Measurements from ENCODE around the gene PLA2G10.
"Not testable (repeated sequence)": the region's sequence is repeated elsewhere in the genome, so short reads cannot be mapped to it uniquely, and the experiment has no call there.

Gene PLA2G10

DNA sequence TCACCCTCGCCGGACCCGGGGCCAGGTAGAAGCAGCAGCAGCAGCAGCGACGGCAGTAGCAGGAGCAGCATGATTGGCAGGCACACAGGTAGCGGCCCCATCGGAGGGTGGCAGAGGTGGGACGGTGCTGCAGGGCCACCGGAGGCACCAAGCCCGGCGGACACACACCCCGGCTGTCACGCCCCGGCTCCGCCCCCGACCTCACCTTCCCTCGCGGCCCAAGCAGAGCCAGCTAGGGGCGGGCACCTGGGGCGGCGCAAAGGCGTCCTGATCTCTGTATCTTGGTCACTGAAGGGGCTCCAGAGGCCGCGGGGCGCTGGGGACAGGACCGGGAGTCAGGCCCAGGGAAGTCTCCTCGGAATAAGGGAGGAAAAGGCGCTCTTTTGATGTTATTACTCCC is at the start of gene PLA2G10:
Gene PLA2G10, minus strand, starts transcription at position 180 of the 400 bp plus-strand sequence. Its CDS starts 79 bp downstream, at position 101.
- H3K27ac ChIP-seq, H3K4me3 ChIP-seq: not testable (repeated sequence)

DNA sequence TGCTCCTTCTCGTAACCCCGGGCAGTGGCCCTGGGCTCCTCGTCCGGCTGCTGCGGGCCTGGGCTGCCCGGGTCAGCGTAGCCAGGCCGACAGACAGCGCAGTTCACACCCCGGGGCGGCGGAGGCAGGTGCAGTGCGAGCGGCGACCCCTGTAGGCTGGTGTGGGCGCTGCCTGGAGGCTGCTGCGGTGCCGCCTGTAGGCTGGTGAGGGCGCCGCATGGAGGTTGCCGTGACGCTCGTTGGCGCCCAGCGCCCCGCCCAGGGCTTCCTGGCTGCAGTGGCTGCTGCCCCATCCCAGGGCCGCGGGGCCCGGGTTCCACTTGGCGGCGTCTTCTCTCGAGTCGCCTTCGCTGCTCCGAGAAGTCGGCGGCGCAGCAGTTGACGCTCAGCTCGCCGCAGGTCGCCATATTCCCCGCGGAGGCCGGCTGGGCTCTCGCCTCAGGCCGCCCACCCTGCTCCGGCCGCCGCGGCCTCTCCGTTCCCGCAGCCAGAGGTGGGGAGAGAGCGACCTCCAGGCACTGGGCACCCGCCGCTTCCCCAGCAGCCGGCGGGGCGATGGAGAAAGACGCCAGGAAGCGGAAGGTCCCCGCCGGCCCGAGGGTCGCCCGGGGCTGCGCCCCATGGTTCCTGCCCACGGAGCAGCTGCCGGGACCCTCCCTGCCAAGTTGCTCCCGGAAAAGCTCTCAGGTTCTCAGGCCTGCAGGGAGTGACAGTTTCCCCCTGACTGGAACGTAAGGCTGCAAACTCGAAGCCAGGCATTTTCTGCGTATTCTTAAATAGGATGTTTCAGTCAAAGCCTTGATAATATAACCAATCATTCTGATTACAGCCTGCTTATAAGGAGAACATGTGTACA is 48.4 kb upstream of the PLA2G10 start, which contains the start of gene NPIPA2:
Gene NPIPA2, plus strand, starts transcription at position 261 of the 856 bp plus-strand sequence. CDS start 5,533 bp downstream, outside the sequence.
- not testable (repeated sequence) for H3K4me3 ChIP-seq, H3K27ac ChIP-seq

GRCh38 chr16:14741794-14742193 is 47.7 kb upstream of the PLA2G10 start:
- not testable (repeated sequence) for H3K4me3 ChIP-seq, H3K27ac ChIP-seq

GRCh38 chr16:14740832-14741385 is 46.8 kb upstream of the PLA2G10 start:
- not testable (repeated sequence) for H3K4me3 ChIP-seq, H3K27ac ChIP-seq

DNA sequence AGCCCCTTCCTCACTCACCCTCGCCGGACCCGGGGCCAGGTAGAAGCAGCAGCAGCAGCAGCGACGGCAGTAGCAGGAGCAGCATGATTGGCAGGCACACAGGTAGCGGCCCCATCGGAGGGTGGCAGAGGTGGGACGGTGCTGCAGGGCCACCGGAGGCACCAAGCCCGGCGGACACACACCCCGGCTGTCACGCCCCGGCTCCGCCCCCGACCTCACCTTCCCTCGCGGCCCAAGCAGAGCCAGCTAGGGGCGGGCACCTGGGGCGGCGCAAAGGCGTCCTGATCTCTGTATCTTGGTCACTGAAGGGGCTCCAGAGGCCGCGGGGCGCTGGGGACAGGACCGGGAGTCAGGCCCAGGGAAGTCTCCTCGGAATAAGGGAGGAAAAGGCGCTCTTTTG is 39.1 kb upstream of the PLA2G10 start:
- not testable (repeated sequence) for H3K4me3 ChIP-seq, H3K27ac ChIP-seq

- H3K4me3 ChIP-seq, H3K27ac ChIP-seq: not testable (repeated sequence)
Measured at GRCh38 chr16:14703156-14704011, 9.3 kb upstream of the PLA2G10 start, which contains the start of gene NPIPA3. Gene NPIPA3, plus strand, starts transcription at chr16:14703411. Its CDS starts 5,533 bp downstream, at chr16:14708944.

DNA sequence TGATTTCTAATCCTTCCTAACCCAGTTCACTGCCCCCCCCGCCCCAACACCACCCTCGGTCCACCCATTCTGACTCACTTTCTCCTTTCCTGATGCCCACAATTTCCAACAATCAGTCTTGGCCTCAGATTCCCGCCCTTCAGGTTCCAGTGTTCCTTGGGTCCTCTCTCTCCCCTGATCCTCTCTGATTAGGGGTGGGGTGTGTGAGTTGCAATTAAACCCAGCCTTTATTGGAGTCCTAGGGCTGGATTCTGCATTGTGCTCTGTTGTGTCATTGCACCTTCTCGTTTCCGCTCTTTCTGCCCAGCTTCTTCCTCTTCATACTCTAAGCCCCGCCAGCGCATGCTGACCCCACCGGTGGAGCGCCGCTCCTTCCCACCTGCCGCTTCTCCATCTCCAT is 8.6 kb upstream of the PLA2G10 start:
- H3K27ac ChIP-seq, H3K4me3 ChIP-seq: not testable (repeated sequence)

GRCh38 chr16:14701859-14702258 is 7.8 kb upstream of the PLA2G10 start:
- H3K4me3 ChIP-seq: not testable (repeated sequence)

DNA sequence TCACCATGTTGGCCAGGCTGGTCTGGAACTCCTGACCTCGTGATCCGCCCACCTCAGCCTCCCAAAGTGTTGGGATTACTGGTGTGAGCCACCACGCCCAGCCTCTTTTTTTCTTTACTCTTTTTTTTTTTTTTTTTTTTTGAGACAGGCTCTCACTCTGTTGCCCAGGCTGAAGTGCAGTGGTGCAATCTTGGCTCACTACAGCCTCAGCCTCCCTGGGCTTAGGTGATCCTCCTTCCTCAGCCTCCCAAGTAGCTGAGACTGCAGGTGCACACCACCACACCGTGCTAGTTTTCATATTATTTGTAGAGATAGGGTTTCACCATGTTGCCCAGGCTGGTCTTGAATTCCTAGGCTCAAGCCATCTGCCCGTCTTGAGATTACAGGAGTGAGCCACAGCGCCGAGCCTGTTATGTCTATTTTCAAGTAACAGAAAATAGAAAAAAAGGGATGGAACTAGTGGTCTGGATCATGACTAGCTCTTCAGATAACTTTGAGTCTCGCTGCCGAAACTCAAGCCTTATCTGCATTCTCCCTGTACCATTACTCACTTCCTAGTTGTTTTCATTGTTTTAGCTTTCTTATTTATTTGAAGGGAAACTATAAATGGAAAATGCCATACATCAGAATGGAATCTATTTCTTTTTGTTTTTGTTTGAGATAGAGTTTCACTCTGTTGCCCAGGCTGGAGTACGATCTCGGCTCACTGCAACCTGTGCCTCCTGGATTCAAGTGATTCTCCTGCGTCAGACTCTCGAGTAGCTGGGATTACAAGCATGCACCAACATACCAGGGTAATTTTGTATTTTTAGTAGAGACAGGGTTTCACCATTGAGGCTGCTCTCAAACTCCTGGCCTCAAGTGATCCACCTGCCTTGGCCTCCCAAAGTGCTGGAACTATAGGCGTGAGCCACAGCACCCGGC is 8.0 kb downstream of the PLA2G10 start:
- not testable (repeated sequence) for H3K27ac ChIP-seq, H3K4me3 ChIP-seq

More at GRCh38 chr16:14701859-14702258, 7.8 kb upstream of the PLA2G10 start:
- H3K27ac ChIP-seq: not testable (repeated sequence)

DNA sequence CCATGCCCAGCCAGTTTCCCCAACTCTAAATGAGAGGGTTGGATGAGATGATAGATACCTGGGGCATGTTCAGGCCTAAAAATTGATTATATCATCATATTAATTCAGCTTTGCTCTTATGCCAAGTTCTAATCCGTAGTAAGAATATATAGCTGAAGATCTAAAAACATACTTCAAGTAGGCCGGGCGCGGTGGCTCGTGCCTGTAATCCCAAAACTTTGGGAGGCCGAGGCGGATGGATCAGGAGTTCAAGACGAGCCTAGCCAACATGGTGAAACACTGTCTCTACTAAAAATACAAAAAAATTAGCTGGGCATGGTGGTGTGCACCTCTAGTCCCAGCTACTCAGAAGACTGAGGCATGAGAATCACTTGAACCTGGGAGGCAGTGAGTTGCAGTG is 12.0 kb downstream of the PLA2G10 start:
- H3K27ac ChIP-seq: no peak overlapping the region
- no peak overlapping the region for H3K4me3 ChIP-seq

GRCh38 chr16:14681115-14681514 is 13.0 kb downstream of the PLA2G10 start:
- Histone ChIP-seq H3K4me3 (no peak overlapping the region), H3K27ac (no peak overlapping the region)

DNA sequence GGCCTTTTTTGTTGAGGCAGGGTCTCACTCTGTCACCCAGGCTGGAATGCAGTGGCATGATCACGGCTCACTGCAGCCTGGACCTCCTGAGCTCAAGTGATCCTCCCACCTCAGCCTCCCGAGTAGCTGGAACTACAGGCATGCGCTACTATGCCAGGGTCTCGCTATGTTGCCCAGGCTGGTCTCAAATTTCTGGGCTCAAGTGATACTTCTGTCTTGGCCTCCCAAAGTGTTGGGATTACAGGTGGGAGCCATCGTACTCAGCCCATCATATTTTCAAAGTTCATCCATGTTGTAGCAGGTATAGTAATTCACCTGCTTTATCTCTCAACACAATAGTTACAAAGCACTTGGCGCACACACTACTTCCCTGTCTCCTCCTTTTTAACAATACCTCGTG is 13.7 kb downstream of the PLA2G10 start:
- not testable (repeated sequence) for H3K4me3 ChIP-seq, H3K27ac ChIP-seq

DNA sequence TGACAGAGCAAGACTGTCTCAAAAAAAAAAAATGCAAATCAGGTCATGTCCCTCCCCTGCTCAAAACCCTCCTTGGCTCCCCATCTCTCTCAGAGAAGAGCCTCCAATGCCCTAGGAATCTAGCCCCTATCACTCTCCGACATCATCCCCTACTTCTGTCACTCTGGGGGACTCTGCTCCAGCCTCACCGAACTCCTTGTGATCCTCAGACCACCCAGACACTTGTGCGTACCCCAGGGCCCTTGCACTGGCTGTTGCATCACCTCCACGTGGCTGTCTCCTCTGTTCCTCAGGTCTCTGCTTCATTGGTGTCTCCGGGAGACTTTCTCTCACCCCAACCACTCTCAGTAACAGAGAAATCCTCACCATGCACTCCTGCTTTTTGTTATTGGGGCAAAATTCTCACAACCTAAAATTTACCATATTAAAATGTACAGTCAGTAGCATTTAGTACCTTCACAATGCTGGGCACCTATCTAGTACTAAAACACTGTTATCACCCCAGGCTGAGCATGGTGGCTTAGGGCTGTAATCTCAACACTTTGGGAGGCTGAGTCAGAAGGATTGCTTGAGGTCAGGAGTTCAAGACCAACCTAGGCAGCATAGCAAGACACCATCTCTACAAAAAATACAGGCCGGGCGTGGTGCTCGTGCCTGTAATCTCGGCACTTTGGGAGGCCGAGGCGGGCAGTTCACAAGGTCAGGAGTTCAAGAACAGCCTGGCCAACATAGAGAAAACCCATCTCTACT is 15.2 kb downstream of the PLA2G10 start:
- Histone ChIP-seq H3K27ac (no peak overlapping the region), H3K4me3 (no peak overlapping the region)

DNA sequence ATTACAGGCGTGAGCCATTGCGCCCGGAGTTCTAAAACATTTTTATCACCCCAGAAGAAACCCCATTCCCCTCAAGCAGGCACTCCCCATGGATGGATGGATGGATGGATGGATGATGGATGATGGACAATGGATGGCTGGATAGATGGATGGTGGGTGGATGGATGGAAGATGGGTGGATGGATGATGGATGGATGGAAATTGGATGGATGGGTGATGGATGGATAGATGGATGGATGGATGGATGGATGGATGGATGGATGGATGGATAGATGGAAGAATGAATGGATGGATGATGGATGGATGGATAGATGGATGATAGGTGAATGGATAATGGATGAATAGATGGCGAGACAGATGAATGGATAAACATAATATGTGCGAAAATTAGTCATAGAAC is 16.5 kb downstream of the PLA2G10 start:
- Histone ChIP-seq H3K27ac (no peak overlapping the region), H3K4me3 (no peak overlapping the region)

- Histone ChIP-seq H3K4me3 (no peak overlapping the region), H3K27ac (no peak overlapping the region)
Measured at GRCh38 chr16:14676633-14677032, 17.5 kb downstream of the PLA2G10 start.

- Histone ChIP-seq H3K4me3 (no peak overlapping the region), H3K27ac (no peak overlapping the region)
Measured at GRCh38 chr16:14672403-14672971, 21.6 kb downstream of the PLA2G10 start.

DNA sequence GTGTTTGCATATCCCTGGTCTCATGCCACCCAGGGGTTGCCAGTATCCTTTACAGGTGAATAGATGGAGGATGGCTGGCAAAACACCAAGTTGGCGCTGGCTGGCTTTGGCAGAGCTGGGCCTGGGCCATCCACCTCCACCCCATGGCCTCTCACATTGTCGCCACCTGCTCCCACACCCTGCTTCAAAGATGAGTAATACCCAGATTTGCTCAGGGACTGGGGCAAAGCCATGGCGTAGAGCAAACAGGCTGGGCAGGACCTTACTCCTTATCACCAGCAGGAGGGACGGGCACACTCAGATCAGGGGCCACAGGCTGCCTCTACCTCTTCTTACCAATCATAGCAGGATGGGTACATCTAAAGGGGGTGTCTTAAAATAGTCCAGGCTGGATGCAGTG is 24.3 kb downstream of the PLA2G10 start:
- no peak overlapping the region for H3K4me3 ChIP-seq
- H3K27ac ChIP-seq: no peak overlapping the region

- H3K27ac ChIP-seq: no peak overlapping the region
Measured at GRCh38 chr16:14668556-14669223, 25.4 kb downstream of the PLA2G10 start.

More at GRCh38 chr16:14668556-14669223, 25.4 kb downstream of the PLA2G10 start:
- no peak overlapping the region for H3K4me3 ChIP-seq
